VCaP (cell line): ENCODE measurements around the gene ZNF519.

ENCODE experiments used
- H3K27ac ChIP-seq: fragments of 450-650 bp; 2 replicates; pipeline ENCODE4 v1.5.1; 2017
- TF ChIP-seq, protein P1 (sequence below): fragments of 450-650 bp; conservative IDR thresholded peaks from 2 replicates; pipeline ENCODE4 v1.5.1; 2017; ENCODE audit warnings: mild to moderate bottlenecking, moderate library complexity

The ZNF519 gene

DNA sequence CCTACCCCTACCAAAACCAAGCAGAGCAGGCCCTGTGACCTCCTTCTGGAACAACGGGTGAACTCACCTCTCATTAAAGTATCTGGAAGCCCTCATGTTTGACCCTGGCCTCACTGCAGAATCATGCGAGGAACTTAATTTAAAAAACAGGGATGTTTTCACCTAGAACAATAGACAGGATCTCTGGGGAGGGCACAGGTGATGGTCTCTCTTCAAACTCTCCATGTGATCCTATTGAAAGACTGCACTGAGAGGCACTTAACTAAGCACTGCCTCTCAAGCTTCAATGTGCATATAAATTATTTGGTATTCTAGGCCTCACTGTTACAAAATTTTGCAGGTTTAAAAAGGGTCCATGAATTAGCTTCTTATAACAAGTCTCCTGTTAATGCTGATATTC lies 7.5 kb downstream of the ZNF519 start:
- TF ChIP-seq, protein P1, sequence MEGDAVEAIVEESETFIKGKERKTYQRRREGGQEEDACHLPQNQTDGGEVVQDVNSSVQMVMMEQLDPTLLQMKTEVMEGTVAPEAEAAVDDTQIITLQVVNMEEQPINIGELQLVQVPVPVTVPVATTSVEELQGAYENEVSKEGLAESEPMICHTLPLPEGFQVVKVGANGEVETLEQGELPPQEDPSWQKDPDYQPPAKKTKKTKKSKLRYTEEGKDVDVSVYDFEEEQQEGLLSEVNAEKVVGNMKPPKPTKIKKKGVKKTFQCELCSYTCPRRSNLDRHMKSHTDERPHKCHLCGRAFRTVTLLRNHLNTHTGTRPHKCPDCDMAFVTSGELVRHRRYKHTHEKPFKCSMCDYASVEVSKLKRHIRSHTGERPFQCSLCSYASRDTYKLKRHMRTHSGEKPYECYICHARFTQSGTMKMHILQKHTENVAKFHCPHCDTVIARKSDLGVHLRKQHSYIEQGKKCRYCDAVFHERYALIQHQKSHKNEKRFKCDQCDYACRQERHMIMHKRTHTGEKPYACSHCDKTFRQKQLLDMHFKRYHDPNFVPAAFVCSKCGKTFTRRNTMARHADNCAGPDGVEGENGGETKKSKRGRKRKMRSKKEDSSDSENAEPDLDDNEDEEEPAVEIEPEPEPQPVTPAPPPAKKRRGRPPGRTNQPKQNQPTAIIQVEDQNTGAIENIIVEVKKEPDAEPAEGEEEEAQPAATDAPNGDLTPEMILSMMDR, result no peak
- H3K27ac ChIP-seq, result no peak overlapping the region

DNA sequence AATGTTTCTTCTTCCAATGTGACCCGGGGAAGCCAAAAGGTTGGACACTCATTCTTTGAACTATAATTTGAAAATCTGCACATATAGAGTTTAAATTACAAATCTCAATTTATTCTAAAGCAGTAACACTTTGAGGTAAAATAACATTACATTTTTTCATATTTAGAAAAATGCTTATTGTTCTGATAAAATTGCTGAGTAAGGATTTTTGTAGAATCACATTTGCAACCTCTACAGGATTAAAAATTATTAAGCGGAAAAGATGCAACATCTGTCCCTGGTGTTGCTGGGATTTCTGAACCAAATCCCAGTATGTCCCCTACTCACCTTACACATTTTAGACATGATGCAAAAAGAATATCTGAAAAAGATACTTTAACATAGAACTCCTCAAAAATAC lies 10.1 kb downstream of the ZNF519 start:
- TF ChIP-seq, protein P1, result no peak

DNA sequence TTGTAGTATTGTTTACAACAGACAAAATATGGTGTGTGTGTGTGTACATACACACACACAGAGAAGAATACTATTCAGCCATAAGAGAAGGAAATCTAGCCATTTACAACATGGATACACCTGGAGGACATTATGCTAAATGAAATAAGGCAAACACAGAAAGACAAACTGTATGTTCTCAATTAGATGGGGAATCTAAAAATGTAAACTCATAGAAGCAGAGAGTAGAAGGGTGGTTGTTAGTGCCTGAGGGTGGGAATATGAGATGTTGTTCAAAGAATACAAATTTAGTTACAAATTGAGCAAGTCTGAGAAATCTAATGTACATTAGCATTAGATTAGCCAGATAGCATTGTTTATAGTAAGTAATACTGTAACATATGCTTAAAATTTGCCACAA lies 11.3 kb downstream of the ZNF519 start:
- TF ChIP-seq, protein P1, result no peak
- no peak overlapping the region for H3K27ac ChIP-seq

More for the DNA sequence above, 10.1 kb downstream of the ZNF519 start:
- no peak overlapping the region for H3K27ac ChIP-seq

DNA sequence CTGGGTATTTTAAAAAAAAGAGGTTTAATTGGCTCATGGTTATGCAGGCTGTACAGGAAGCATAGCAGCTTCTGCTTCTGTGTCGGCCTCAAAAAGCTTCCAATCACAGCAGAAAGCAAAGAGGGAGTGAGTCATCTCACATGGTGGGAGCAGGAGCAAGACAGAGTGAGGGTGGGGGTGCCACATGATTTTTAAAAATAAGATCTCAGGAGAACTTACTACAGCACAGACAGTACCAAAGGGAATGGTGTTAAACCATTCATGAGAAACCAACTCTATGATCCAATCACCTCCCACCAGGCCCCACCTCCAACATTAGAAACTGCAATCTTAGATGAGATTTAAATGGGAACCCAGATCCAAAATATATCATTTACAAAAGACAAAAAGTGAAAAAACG lies 14.6 kb downstream of the ZNF519 start:
- TF ChIP-seq, protein P1, result no peak

DNA sequence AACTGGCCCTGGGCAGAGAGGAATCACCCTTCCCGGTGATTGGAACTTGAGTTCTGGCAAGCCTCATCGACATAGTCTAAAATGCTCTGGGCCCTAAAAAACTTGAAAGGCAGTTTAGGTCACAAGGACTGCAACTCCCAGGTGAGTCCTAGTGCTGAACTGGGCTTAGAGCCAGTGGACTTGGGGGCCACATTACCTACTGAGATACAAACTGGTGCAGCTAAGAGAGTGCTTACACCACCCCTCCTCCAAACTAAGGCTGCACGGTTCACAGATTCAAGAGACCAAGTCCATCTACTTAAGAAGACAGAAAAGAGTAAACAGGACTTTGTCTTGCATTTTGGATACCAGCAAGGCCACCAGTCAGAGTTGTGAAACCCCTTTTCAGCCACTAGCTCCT lies 25.3 kb downstream of the ZNF519 start:
- TF ChIP-seq, protein P1, result no peak

More for the DNA sequence above, 14.6 kb downstream of the ZNF519 start:
- H3K27ac ChIP-seq, result no peak overlapping the region

DNA sequence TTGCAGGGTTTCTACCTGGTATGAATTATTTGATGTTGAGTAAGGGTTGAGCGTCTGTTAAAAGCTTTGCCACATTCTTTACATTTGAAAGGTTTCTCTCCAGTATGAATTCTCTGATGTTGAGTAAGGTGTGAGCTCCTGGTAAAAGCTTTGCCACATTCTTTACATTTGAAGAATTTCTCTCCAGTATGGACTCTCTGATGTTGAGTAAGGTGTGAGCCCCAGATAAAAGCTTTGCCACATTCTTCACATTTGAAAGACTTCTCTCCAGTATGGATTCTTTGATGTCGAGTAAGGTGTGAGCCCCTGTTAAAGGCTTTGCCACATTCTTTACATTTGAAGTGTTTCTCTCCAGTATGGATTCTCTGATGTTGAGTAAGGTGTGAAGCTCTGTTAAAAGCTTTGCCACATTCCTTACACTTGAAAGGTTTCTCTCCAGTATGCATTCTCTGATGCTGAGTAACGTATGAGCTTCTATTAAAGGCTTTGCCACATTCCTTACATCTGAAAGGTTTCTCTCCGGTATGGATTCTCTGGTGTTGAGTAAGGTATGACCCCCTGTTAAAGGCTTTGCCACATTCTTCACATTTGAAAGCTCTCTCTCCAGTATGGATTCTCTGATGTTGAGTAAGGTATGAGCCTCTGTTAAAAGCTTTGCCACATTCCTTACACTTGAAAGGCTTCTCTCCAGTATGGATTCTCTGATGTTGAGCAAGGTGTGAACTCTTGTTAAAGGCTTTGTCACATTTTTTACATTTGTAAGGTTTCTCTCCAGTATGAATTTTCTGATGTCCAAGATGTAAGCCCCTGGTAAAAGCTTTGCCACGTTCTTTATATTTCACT lies 27.1 kb downstream of the ZNF519 start:
- no peak overlapping the region for H3K27ac ChIP-seq
- TF ChIP-seq, protein P1, result no peak

More for the DNA sequence above, 25.3 kb downstream of the ZNF519 start:
- no peak overlapping the region for H3K27ac ChIP-seq

DNA sequence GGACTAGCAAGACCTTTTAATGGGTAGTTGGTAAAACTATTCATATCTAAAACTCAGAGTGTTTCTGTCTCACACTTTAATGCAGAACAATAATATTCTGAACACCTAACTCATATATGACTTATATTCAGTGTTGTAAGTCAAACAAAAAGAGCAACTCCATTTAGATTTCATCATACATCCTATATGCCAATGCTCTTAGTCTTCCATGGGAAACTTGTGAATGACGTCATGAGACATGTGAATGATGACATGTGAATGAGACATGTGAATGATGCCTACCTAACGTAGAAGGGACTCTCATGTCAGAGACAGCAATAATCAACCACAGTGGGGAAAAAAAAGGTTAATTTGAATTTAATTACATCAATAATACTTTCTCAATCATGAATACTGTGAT lies 28.0 kb downstream of the ZNF519 start:
- H3K27ac ChIP-seq, result no peak overlapping the region
- TF ChIP-seq, protein P1, result no peak
